K562 (cell line): Measurements from ENCODE around the gene SERINC3. TPM values are rescaled to one million over a fixed set of nuclear protein-coding genes. Genes with fewer than 3 reads are reported as not detected.

ENCODE experiments used
- PHF21A ChIP-seq: fragments of 450-650 bp; IDR thresholded peaks from 2 replicates; pipeline ENCODE4 v1.6.1; 2017; ENCODE audit warnings: low read depth, borderline replicate concordance
- polyA plus RNA-seq, 8 experiments: library from polyadenylated mRNA; depleted of rRNA in 4 of 8; stranded (reverse) in 5 of 8; unstranded in 3 of 8; fragments of >200 nt; fragmentation: Nextera tagmentation in 2 of 8; fragmentation: Illumina TruSeq in 1 of 8; extraction: Ambion mirVana in 2 of 8; extraction: Trizol in 1 of 8; gene quantifications; 2 replicates each; pipeline versions ENCODE4 v1.2.1 to v1.2.3, GENCODE V29; 2011 to 2014; ENCODE audit warnings: inconsistent platforms in 1 of 8, missing spikeins in 1 of 8
- total RNA-seq, 7 experiments: library from RNA; depleted of rRNA in 6 of 7; stranded (reverse); fragments of >200 nt in 6 of 7; fragmentation: Illumina TruSeq in 2 of 7; extraction: Trizol in 2 of 7; gene quantifications; 2 replicates each; pipeline versions ENCODE4 v1.2.1 to v1.2.3, GENCODE V29; 2011 to 2021; ENCODE audit warnings: low replicate concordance in 1 of 7
- TF ChIP-seq, protein P1 (sequence below): sonication (generic); formaldehyde crosslinking; IDR thresholded peaks from 2 replicates; pipeline ENCODE4 v1.8.1; 2023; ENCODE audit warnings: mild to moderate bottlenecking, missing genetic modification reagents
- TF ChIP-seq, protein P2 (sequence below): fragments of 200-400 bp; formaldehyde crosslinking; IDR thresholded peaks from 2 replicates; pipeline ENCODE4 v1.6.1; 2017; ENCODE audit warnings: mild to moderate bottlenecking, low read depth, low read length, moderate library complexity
- TF ChIP-seq, protein P3 (sequence below): IDR thresholded peaks from 3 replicates; pipeline ENCODE4 v1.6.1; 2011; ENCODE audit warnings: borderline replicate concordance, mild to moderate bottlenecking; ENCODE audit not compliant: insufficient read length, insufficient read depth

The SERINC3 gene
- total and polyA plus RNA-seq, 9 of the 15 experiments (the other 6 are each of a cell fraction or from before 2014, with no cell fraction given), result 24.7 to 107 (median 48.8) TPM

DNA sequence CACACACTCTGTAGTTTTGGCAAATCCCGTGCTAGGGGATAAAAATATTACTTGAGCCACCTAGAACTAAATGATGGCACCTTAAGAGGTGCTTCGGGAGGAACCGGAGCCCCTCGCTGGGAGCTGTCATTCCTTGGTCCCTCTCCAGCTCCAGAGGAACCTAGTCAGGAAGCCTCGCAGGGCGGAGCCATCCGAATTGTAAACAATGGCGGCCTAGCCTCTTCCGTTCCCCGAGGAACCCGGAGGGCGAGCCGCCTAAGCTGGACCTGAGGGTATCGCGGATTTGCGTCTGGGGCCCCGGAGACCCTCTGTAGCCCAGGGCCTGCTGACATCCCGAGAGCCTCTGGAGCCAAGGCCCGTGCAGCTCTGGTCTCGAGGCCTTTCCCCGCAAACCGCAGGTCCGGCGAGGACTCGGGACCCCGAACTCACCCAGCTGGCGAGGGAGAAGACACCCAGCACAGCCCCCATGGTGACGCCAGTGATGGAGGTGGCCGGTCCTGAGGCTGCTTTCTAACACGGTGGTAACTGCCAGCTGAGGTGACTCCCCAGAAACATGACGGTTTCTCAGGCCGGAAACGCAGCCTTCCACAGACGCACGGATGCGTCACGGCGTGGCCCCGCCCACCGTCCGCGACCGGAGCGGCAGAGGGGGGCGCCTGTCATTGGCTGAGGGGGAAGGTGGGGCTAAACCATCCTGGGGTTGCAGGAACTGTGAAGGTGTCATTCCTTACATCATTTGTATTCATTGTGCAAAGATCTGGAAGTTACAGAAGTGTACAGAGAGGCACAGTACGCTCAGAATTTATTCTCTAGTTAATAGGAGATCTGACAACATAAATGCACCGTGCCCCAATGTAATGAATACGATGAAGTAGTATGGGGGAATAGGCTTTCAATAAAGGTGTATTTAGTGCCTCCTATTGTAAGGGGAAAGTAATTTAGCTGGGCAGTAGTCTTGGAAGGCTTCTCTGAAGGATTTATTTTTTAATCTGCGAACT, at the start of gene SERINC3 (continued):
- TF ChIP-seq, protein P1, sequence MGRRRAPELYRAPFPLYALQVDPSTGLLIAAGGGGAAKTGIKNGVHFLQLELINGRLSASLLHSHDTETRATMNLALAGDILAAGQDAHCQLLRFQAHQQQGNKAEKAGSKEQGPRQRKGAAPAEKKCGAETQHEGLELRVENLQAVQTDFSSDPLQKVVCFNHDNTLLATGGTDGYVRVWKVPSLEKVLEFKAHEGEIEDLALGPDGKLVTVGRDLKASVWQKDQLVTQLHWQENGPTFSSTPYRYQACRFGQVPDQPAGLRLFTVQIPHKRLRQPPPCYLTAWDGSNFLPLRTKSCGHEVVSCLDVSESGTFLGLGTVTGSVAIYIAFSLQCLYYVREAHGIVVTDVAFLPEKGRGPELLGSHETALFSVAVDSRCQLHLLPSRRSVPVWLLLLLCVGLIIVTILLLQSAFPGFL (CRISPR knock-in tag), result no peak
- TF ChIP-seq PHF21A, result no peak
- TF ChIP-seq, protein P2, sequence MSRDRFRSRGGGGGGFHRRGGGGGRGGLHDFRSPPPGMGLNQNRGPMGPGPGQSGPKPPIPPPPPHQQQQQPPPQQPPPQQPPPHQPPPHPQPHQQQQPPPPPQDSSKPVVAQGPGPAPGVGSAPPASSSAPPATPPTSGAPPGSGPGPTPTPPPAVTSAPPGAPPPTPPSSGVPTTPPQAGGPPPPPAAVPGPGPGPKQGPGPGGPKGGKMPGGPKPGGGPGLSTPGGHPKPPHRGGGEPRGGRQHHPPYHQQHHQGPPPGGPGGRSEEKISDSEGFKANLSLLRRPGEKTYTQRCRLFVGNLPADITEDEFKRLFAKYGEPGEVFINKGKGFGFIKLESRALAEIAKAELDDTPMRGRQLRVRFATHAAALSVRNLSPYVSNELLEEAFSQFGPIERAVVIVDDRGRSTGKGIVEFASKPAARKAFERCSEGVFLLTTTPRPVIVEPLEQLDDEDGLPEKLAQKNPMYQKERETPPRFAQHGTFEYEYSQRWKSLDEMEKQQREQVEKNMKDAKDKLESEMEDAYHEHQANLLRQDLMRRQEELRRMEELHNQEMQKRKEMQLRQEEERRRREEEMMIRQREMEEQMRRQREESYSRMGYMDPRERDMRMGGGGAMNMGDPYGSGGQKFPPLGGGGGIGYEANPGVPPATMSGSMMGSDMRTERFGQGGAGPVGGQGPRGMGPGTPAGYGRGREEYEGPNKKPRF, result no peak
- TF ChIP-seq, protein P3, sequence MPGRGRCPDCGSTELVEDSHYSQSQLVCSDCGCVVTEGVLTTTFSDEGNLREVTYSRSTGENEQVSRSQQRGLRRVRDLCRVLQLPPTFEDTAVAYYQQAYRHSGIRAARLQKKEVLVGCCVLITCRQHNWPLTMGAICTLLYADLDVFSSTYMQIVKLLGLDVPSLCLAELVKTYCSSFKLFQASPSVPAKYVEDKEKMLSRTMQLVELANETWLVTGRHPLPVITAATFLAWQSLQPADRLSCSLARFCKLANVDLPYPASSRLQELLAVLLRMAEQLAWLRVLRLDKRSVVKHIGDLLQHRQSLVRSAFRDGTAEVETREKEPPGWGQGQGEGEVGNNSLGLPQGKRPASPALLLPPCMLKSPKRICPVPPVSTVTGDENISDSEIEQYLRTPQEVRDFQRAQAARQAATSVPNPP, result no peak
